Measurements from ENCODE around the gene CHPF2.

The CHPF2 gene

DNA sequence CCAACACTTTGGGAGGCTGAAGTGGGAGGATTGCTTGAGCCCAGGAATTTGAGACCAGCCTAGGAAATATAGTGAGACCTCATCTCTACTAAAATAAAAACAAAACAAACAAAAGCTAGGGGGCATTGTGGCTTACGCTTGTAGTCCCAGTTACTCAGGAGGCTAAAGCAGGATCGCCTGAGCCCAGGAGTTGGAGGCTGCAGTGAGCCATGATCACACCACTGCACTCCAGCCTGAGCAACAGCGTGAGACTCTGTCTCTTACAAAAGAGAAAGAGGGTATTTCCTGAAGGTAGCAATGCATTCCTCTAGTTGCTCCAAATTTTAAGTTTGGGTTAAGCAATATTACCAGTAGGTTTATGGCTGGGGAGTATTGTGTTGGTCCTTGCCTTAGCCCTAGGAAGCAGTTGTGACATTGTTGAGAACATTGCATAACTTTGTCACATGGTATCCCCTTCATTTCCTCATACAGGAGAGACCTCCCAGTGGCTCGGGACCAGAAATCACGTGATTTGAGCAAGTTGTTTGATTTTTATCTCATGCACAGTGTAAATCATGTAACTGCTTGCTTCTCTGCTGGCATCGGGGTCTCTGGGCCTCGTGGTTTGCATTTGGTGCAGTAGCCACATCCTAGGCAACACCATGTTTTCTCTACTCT lies 39.5 kb downstream of the CHPF2 start:
- DNase-seq: no peak

- no peak for DNase-seq
These were observed 40.1 kb downstream of the CHPF2 start for GRCh38 chr7:151272405-151272804.

GRCh38 chr7:151272877-151273276 lies 40.6 kb downstream of the CHPF2 start:
- no peak for DNase-seq

DNA sequence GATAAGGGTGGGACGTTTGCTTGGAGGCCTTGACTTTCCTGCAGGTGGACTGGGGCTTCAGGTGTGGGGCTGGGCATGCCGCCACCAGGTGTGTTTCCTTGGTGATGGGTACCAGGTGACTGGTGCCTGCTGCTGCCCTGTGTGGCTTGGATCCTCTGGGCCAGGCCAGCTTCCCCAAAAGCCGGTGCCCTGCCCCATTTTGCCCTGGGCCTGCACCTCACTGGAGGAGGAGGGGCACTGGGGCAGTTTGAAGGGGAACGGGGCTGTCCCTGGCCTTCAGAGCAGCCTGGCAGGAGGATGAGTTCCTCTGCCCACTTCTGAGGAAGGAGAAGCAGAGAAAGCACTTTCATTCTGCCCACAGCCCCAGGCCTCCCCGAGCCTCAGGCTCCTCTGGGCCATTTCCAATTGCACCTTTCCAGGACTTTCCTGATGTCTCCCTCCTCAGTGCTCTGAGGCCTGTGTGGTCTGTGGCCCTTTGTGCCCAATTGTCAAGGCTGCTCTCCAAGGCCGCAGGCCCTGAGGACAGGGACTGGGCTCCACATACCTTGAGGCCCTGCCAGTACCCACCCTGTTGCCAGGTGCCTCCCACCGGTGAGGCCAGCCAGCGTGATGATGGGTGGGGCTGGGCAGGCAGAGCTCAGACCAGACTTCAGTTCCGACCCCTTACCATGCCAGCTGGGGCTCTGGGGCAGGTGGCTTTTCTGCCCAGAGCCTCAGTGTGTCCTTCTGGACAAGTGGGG lies 41.5 kb downstream of the CHPF2 start:
- DNase-seq: no peak

DNA sequence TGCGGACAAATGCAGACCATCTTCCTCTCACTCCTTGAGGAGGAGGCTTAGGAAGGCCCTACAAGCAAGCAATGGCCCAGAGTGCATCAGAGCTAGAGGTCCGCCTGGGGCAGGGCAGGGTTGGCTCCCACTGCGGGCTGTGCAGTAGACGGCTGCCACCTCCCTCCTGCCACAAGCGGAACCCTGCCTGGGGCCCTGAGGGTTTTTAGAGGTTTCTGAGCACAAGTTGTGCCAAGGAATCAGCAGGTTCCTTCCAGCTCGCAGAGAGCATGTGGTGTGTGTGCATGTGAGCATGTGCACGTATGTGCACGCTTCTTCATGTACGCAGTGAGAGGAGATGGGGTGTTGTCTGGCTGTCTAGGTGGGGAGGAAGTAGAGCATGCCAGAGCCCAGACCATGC lies 42.1 kb downstream of the CHPF2 start:
- DNase-seq: no peak

DNA sequence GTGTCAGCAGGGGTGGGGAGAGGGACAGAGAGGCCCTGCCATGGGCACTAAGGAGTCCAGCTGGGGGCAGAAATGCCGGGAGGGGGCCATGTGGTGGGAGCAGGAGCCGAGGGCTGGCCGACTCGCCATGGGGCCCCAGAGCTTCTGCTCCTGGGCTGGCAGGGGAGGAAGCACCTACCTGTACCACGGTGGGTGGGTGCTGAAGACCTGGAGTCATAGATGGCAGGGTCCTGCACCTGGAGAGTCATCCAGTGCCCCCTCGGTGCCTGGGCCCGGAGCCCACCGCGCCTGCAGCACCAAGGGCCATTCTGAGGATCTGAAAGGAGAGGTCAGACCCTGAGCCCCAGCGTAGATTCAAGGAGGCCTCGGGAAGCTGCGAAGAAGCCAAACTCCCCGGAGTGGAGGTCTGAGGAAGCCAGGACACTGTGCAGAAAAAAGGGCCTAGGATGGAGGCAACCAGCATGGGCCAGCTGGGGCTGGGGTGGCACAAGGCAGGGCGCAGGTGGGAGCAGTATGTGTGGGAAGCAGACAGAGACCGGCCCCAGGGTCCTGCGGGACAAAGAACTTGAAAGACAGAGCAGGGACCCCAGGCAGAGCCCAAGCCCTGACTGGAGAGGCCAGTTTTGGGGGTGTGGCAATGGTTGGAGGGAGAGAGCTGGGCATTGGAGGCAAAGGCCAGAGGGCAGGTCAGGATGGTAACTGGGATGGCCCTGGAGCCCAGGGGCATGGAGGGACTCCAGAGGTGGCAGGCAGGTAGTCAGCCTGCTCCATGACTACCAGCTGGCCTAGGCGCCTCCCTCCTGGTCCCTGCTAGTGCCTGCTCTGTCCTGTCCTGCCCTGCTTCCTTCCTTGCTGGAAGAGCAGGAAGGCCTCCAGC lies 42.9 kb downstream of the CHPF2 start:
- DNase-seq: no peak

GRCh38 chr7:151275813-151276577 lies 43.7 kb downstream of the CHPF2 start:
- no peak for DNase-seq

DNA sequence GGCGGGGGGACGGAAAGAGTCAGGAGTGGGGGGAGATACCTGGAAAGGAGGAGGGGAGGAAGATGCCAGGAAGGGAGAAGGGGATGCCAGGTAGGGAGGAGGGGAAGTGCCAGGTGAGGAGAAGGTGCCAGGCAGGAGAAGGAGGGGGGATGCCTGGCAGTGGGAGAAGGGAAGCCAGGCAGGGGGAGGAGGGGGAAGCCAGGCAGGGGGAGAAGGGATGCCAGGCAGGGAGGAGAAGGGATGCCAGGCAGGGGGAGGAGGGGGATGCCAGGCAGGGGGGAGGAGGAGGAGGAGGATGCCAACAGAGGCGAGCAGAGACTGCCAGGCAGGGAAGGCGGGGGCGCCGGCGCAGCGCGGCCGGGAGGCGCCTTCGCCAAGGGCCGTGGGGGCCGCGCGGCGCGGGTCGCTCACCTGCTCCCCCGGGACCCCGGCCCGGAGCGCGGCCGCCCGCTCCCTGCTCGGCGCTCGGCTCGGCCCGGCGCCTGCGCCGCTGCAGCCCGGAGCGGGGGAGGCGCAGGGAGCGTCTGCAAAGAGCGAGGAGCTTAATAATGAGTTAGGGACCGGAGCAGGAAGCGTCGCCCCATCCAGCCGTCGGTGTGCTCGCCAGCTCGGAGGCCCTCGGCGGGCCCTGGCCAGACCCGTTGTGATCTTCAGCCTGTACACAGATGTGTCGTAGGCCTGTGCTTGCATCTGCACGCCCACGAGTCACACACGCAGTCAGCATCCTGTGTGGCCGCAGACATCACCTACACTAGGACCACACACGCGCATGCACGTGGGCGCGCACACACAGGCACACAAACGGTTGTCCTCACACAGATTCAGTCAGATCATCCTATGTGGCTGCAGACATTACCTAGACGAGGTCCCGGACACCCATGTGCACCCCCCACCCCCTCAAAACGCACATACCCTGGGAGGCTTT lies 44.6 kb downstream of the CHPF2 start:
- DNase-seq: no peak

DNA sequence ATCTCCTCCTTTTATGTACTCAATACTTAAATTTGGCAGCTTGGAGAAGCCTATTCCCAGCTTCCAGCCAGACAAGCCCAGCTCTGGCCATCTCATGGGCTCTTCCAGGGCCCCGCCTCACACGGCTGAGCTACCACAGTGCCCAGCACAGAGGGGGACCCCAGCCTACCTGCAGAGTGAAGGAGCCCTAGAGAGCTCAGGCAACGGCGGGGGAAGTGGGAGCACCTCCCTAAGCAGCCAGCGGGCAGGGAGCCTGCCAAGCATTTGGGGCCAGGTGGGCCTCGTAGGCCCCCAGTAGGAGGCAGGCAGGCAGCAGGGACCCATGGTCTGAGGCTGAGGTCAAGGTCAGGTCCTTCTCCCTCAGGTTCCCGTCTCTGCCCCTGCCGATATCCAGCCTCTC lies 45.3 kb downstream of the CHPF2 start:
- no peak for DNase-seq

GRCh38 chr7:151278949-151279348 lies 46.7 kb downstream of the CHPF2 start:
- no peak for DNase-seq

DNA sequence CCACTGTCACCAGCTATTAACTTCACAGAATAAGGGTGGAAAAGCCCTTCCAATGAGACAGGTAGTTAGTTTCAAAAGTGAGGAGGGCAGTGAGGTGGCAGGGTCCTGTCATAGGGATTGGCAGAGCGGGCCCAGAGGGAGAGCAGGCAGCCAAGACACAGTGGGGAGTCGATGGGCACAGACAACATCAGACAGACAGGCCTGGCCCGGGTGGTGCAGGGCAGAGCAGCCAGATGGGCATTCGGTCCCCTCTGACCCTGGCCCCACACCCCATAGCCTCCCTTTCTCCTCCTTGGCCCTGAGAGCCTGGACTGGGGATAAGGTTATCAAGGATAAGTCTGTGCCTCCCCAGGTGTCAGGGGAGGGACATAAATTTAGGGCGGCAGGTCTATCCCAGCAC lies 47.6 kb downstream of the CHPF2 start:
- DNase-seq: no peak

DNA sequence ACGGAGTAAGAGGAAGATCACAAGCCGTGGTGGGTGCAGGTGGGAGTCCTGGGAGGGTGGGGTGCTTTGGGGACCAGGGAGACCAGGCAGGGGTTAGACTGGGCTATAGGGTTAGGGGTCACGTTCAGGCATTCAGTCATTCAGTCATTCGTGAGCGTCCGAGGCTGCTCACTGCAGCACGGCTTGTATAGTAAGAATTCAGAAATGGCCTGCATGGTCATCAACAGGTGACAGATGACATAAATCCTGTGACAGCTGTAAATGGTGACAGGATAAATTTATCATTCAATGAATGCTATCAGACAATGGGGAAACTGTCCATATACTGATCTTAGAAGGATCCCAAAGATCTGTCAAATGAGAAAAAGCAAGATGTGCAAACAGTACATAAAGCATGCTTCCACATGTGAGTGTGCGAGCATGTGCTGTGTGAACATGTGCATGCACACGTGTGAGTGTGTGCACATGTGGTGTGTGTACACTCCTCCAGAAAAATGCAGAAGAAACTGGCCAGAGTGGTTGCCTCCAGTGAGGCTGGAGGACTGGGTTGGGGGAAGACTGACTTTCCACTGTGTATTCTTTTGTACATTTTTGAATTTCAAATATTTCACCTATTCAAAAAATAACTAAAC lies 48.2 kb downstream of the CHPF2 start:
- DNase-seq: no peak

DNA sequence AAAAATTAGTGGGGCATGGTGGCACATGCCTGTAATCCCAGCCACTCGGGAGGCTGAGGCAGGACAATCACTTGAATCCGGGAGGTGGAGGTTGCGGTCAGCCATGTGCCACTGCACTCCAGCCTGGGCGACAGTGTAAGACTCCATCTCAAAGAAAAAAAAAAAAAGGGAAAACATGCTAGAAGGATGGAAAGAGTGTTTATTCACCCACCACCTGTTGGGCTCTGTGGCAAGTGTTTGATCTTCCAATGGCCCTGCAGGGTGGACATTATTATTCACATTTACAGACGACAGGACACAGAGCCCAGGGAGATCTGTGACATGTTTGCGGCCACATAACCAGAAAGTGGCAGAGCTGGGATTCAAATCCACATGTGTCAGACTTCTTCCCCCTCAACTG lies 49.4 kb downstream of the CHPF2 start:
- no peak for DNase-seq

DNA sequence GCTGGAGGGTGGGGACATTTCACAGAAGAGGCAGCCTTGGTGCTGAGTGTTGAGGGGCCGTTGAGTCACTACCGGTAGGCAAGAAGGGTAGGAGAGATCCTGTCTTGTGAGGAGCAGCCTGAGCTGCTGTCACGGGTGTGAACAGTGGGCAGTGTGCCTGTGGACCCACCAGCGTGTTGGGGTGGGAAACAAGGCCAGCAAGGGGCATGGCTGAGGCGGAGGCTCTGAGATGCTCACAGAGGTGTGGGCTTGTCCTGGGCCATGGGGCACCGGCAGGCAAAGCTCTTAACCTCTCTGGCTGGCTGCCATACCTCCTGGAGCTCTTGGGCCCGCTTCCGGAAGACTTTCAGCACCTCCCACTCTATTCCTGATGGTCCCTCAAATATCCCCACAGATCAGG lies 49.8 kb downstream of the CHPF2 start:
- no peak for DNase-seq

DNA sequence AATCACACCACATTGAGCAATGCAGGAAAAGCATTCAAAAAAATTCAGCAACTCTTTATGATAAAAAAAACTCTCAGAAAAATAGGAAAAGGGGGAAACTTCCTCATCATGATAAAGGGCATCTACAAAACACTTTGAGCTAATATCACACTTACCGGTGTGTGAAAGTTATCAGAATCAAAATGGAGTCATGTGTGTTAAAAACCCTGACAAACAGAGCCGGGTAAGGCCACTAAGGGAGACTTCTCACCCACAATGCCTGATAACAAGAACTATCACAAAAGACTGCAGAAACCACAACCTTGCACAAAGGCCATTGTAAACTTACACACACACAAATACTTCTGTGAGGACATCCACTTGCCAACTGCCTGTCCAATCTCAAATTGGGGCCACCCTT lies 51.0 kb downstream of the CHPF2 start:
- no peak for DNase-seq

DNA sequence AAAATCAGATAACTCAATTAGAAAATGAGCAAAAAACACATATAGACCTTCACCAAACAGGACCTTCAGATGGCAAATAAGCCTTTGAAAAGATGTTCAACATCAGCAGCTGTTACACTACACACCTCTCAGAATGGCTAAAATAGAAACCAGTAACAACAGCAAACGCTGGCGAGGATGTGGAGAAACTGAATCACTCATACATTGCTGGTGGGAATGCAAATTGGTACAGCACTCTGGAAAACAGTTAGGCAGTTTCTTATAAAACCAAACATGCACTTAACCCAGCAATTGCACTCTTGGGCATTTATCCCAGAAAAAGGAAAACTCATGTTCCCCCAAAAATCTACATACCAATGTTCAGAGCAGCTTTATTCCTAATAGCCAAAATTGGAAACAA lies 53.9 kb downstream of the CHPF2 start:
- DNase-seq: no peak
